Measurements from ENCODE around the gene RABEPK.

RABEPK gene

DNA sequence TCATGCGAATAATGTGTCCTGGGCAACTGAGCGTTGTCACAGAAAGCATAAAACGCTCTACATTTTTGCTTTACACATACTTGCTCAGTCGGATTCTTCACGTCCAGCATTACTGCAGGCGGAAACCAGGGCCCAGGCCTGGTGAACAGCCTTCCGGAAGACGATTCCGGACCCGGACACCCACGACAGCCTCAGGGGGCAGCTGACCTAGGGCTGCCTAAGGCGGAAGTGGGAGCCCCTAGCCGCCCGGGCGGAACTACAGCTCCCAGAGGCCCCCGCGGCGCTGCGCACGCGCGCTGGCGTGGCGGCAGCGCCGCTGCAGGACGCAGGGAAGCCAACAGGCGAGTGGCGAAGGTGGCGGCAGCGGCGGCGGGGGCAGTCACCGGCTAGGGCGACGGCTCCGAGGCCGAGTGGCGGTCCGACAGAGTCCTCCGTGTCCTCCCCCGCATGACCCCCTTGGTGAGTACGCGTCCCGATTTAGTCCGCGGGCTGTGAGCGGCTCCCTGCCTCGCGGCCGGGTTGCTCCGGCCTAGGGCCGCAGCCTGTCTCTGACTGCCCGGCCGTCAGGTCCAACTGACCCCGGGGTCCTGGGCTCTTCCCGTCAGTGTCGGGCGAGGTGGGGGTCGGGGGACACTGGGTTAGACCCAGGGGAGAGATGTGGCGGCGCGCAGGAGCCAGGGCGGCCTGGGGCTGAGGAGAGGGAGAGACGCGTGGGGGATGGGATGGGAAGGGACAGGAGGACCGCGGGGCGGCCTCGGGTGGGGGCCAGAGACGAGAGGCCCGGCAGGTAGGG lies 61.4 kb downstream of the RABEPK start, which contains the start of gene GAPVD1:
Gene GAPVD1, plus strand, starts transcription at position 326 of the 793 bp plus-strand sequence. CDS start 37,096 bp downstream, outside the sequence.
- TF ChIP-seq GATA2 (IDR thresholded peaks at IDR 0.05; ENCODE audit: low read depth, low read length) (no peak), GATA3 (IDR thresholded peaks at IDR 0.05; ENCODE audit: low read depth, low read length) (no peak)

DNA sequence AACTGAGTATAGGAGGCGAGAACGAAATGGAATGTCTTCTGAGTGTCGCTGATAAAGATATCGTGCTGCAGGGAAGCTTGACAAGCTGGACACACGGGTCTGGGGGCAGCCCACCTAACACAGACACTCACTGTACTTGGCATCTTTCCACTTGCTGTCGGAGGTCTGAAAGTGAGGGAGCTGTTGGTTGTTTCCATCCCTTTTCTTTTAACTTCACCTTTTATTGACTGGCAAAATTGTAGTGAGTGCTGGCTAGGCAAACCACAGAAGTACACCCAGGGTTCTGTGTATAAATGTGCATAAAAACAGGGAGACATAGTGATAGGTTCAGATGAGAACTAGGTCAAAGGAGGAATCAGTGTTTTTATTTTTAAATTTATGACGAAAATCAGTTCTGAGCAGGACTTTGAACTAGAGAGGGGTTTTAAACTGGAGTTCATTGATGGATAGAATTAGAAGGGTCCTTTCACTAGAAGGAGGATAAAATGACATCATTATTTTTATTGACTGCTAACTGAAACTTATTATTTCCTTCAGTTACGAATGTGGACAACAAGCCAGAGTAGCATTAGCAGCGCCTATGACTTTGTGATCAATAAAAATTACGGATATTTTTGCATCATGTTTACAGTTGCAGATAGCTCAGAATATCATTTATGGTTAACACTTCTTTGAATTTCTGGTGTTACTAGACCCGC lies 62.1 kb downstream of the RABEPK start:
- TF ChIP-seq GATA2 (IDR thresholded peaks at IDR 0.05; ENCODE audit: low read depth, low read length), result no peak
- no peak for TF ChIP-seq GATA3 (IDR thresholded peaks at IDR 0.05; ENCODE audit: low read depth, low read length)

DNA sequence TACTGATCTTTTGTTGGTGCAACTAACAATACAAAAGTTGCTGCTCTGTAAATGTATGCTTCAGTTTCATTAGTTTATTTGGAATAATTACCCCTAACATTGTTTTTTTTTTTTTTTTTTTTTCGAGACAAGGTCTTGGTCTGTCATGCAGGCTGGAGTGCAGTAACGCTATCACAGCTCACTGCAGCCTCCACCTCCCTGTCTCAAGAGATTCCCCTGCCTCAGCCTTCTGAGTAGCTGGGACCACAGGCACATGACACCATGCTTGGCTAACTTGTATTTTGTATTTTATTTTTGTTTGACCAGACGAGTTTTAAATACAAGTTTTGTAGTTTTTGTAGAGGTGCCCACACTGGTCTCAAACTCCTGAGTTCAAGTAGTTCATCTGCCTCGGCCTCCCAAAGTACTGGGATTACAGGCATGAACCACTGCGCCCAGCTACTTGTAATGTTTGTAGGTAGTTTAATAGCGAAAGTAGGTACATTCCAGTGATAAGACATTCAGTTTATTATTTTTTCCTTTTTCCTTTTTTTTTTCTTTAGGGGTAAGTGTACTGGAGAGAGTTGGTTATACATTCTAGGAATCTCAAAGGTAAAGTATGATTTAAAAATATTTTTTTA lies 68.2 kb downstream of the RABEPK start:
- no peak for TF ChIP-seq GATA2 (IDR thresholded peaks at IDR 0.05; ENCODE audit: low read depth, low read length)

DNA sequence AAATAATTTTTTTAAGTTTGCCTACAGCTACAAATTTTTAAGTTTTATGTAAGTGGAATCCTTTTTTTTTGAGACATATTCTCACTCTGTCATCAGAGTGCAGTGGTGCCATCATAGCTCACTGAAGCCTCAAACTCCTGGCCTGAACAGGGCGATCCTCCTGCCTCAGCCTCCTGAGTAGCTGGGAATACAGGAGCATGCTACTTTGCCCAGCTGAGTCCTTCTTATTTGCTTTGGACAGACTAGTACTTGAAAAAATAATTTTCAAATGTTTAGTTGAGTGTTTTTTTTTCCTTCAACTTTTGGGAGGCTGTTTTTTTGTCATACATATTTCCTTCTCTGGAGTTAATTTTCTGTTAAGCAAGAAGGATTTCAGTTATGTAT lies 68.7 kb downstream of the RABEPK start:
- TF ChIP-seq GATA2 (IDR thresholded peaks at IDR 0.05; ENCODE audit: low read depth, low read length) (no peak), GATA3 (IDR thresholded peaks at IDR 0.05; ENCODE audit: low read depth, low read length) (no peak)

DNA sequence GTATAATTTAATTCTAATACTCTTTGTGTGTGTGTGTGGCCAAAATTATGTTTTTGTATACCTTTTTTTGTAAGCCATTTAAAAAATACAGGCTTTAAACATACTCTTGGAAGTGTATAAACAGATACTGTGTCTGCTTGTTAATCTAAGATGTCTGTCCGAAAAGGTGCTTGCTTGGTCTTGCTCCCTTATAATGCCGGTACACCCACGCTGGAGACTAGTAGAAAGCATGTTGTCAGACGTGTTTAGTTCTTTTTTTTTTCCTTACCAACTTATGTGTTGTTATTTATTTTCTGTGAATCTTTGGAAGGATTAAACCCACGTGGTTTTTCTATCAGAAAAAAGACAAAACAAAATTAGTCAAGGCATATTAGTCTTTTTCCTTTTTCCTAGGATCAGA lies 70.7 kb downstream of the RABEPK start:
- TF ChIP-seq GATA2 (IDR thresholded peaks at IDR 0.05; ENCODE audit: low read depth, low read length), result no peak
- TF ChIP-seq GATA3 (IDR thresholded peaks at IDR 0.05; ENCODE audit: low read depth, low read length), result no peak

DNA sequence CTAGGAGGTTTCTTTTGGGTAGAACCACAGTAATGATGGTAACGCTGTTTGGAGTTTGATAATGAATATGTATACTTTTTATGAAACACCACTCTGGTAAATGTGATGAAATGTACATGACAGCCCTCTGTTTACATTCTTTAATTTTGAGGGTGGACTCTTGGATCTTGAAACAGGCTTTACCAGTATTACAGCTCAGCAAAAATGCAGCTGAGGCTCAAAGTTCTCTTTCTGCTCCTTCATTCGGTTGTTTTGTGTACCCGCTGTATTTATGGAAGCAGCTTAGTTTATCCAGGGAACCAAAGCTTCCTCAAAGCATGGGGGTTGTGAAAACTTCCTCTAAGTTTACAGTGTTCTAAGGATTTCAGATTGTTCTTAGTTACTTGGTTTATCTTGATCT lies 72.4 kb downstream of the RABEPK start:
- TF ChIP-seq GATA2 (IDR thresholded peaks at IDR 0.05; ENCODE audit: low read depth, low read length) (no peak), GATA3 (IDR thresholded peaks at IDR 0.05; ENCODE audit: low read depth, low read length) (no peak)

DNA sequence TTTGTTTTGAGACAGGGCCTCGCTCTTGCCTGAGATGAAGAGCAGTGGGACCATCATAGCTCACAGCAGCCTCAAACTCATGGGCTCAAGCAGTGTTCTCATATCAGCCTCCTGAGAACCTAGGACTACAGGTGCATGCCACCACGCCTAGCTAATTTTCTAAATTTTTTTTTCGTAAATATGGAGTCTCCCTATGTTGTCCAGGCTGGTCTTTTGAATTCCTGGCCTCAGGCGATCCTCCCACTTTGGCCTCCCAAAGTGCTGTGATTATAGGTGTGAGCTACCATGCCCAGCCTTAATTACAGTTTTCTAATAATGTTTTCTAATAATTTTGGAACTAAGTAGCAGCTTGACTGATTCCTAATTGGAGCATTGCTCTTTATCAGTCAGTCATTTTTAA lies 76.4 kb downstream of the RABEPK start:
- TF ChIP-seq GATA2 (IDR thresholded peaks at IDR 0.05; ENCODE audit: low read depth, low read length), result no peak
- no peak for TF ChIP-seq GATA3 (IDR thresholded peaks at IDR 0.05; ENCODE audit: low read depth, low read length)

DNA sequence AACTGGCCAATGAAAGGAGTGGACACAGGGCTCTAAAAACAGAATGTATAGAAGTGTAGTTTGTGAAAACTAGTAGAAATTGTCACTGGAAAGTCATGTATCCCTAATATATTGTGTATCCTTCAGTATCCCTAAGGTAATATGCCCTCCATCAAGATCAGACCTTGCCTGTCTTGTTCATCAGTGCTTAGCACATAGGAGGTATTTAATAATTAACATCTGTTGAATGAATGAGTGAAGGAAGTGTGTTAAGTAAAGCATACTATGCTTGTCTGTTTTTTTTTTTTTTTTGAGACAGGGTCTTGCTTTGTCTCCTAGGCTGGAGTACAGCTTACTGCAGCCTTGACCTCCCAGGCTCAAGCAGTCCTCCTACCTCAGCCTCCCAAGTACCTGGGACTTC lies 77.1 kb downstream of the RABEPK start:
- TF ChIP-seq GATA3 (IDR thresholded peaks at IDR 0.05; ENCODE audit: low read depth, low read length), result no peak
- TF ChIP-seq GATA2 (IDR thresholded peaks at IDR 0.05; ENCODE audit: low read depth, low read length), result no peak

DNA sequence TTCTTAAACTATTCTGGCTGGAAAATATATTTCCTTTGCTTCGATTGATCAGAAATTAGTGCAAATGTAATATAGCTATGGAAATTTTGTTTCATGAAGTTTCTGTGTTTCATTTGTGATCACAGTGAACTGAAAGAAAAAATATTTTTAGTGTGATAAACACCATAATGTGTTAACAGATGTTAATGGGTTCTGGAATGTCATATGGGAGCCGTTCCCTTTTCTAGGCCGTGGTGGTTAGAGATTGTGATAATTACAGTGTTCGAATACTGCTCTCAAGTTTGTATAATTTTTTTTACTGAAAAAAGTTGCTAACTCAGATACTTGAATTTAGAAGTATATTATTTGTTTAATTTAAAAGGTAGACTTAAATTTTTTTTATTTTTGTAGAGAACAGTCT lies 80.6 kb downstream of the RABEPK start:
- TF ChIP-seq GATA3 (IDR thresholded peaks at IDR 0.05; ENCODE audit: low read depth, low read length) (no peak), GATA2 (IDR thresholded peaks at IDR 0.05; ENCODE audit: low read depth, low read length) (no peak)
